Muscle layer of colon (tissue), 2 donors: ENCODE results near the gene PARD3B.

Source experiments
- H3K27ac ChIP-seq: one replicate; pipeline ENCODE4 v1.7.0; 2013; ENCODE audit warnings: low read depth, mild to moderate bottlenecking, low read length, moderate library complexity
- H3K27me3 ChIP-seq, 2 donors: one replicate each; pipeline ENCODE4 v1.7.0; 2013; ENCODE audit warnings: low read length in 2 of 2, mild to moderate bottlenecking in 2 of 2; ENCODE audit not compliant: insufficient read depth in 2 of 2, control insufficient read depth in 1 of 2
- H3K36me3 ChIP-seq: one replicate; pipeline ENCODE4 v1.7.0; 2013; ENCODE audit warnings: mild to moderate bottlenecking, low read length; ENCODE audit not compliant: insufficient read depth
- H3K4me1 ChIP-seq: one replicate; pipeline ENCODE4 v1.7.0; 2013; ENCODE audit warnings: mild to moderate bottlenecking, low read length; ENCODE audit not compliant: insufficient read depth
- H3K4me3 ChIP-seq, 2 donors: one replicate each; pipeline ENCODE4 v1.7.0; 2013; ENCODE audit warnings: low read length in 2 of 2, low read depth in 1 of 2, mild to moderate bottlenecking in 1 of 2, moderate library complexity in 1 of 2
- H3K9ac ChIP-seq: one replicate; pipeline ENCODE4 v1.7.0; 2013; ENCODE audit warnings: low read length
- H3K9me3 ChIP-seq: one replicate; pipeline ENCODE4 v1.7.0; 2013; ENCODE audit warnings: mild to moderate bottlenecking, low read length
- donor health status: abdominal sarcoma.
- donor health status: Adenocarcinoma of cecum.

The PARD3B gene

DNA sequence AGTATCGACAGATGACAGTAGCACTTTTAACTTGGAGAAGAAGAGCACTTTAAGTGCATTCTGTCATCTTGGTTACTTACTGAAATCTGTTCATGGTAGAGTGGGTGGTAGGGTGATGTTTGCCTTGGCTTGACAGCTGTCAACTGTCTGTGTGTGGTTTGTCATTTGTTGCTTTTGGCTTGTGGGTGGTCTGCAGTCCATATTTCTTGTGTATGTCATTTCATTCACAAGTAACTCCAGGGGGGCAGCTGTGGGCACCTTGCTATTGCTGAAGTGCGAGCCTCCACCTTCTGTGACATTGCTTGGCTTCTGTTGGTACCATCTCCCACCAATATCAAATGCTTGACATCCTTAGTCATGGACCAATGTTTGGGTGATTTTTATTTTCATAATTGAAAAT is 825.5 kb downstream of the PARD3B start:
- H3K27ac ChIP-seq, result no peak overlapping the region
- no peaks in the 10 kb centered on the region for H3K27me3 ChIP-seq
- no peak overlapping the region for H3K4me3 ChIP-seq
- H3K9me3 ChIP-seq, result no peaks in the 10 kb centered on the region
- no peak overlapping the region for H3K9ac ChIP-seq
- no peaks in the 10 kb centered on the region for H3K4me1 ChIP-seq
- no peaks in the 10 kb centered on the region for H3K36me3 ChIP-seq

- no peaks in the 10 kb centered on the region for H3K9me3 ChIP-seq
- no peak overlapping the region for H3K27ac ChIP-seq
- H3K4me3 ChIP-seq, result no peak overlapping the region
- H3K4me1 ChIP-seq, result no peaks in the 10 kb centered on the region
- H3K27me3 ChIP-seq, result no peaks in the 10 kb centered on the region
- H3K36me3 ChIP-seq, result no peaks in the 10 kb centered on the region
- H3K9ac ChIP-seq, result no peak overlapping the region
These were observed 826.9 kb downstream of the PARD3B start for GRCh38 chr2:205372141-205372540.

DNA sequence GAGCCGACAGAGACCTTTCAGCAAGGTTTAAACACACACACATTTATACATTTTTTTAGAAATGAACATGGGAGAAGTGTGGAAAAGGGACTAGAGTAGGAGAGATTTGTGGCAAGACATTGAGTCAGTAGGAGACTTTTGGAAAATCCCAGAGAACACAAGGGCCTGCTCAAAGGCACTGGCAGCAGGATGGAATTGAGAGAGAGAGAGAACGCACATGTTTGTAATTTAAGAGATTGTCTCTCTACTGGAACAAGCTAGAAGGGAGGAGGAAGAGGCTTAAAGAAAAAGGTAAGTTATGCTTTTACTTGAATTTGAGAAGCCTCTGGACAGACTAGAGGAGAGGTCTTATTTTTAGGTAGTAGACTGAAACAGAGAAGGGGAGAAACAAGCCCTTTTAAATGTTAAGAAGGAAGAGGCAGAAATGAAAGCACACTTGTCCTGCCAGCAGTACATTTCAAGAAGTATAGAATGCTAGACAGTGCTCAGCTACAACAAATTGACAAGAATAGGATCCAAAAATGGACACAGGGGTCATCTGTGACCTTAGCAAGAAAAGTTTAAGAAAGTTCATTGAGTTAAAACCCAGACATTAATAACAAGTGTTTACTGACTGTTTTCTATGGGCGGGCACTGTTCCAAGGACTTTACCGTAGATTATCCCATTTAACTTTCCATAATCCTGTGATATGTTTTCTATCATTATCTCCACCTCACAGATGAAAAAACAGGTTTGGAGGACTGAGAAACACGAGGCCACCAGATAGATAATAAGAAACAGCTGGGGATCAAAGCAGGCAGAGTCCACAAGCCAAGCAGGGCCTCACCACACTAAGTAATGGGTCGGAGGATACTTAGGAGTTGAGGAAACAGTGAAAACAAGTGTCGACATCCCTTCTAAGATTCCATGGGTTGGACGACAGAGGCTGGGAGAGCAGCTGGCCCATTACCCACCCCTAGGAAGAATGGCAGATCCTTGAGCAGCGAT is 830.5 kb downstream of the PARD3B start:
- no peak overlapping the region for H3K9ac ChIP-seq
- no peak overlapping the region for H3K27ac ChIP-seq
- H3K4me1 ChIP-seq, result no peaks in the 10 kb centered on the region
- H3K36me3 ChIP-seq, result no peaks in the 10 kb centered on the region
- no peaks in the 10 kb centered on the region for H3K27me3 ChIP-seq
- no peak overlapping the region for H3K4me3 ChIP-seq
- no peaks in the 10 kb centered on the region for H3K9me3 ChIP-seq

DNA sequence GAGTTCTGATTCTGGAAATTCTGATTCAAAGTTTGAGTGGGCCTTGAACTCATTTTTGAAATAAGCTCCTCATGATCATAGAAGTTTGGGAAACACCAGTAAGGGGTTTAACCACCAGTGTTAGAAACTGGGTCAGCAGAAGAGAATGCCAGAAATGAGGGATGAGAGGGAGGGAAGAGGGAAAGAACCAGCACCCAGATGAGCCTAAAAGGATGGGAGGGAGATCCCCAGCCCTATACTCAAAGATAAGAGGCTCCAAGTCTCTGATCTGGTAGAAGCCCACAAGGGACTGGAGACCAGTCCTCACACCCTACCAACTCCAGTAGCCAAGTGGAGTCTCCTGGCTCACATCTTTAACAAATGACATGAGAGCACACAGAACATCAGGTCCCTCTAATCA is 832.0 kb downstream of the PARD3B start:
- no peaks in the 10 kb centered on the region for H3K27me3 ChIP-seq
- no peaks in the 10 kb centered on the region for H3K9me3 ChIP-seq
- H3K27ac ChIP-seq, result no peak overlapping the region
- no peak overlapping the region for H3K9ac ChIP-seq
- H3K4me1 ChIP-seq, result no peaks in the 10 kb centered on the region
- H3K36me3 ChIP-seq, result no peaks in the 10 kb centered on the region
- no peak overlapping the region for H3K4me3 ChIP-seq

DNA sequence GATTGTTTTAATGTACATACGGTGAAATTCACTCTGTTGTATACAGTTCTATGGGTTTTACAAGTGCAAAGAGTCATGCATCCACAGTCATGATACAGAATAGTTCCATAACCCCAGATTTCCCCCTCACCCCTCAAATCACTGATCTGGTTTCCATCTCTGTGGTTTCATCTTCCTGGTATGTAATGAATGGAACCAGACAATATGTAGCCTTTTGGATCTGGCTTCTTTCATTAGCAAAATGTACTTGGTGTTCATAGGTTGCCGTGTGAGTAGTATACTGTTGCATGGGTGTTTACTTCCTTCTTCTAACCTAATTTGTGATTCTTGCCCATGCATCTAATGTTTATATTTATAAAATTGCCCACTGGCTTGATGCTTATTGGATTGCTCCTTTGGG is 838.3 kb downstream of the PARD3B start:
- no peak overlapping the region for H3K9ac ChIP-seq
- H3K9me3 ChIP-seq, result no peaks in the 10 kb centered on the region
- H3K27ac ChIP-seq, result no peak overlapping the region
- H3K27me3 ChIP-seq, result no peaks in the 10 kb centered on the region
- no peaks in the 10 kb centered on the region for H3K36me3 ChIP-seq
- H3K4me3 ChIP-seq, result no peak overlapping the region
- no peaks in the 10 kb centered on the region for H3K4me1 ChIP-seq

GRCh38 chr2:205386109-205386508 is 840.8 kb downstream of the PARD3B start:
- Histone ChIP-seq H3K9ac (no peak overlapping the region), H3K4me1 (no peaks in the 10 kb centered on the region), H3K36me3 (no peaks in the 10 kb centered on the region), H3K27ac (no peak overlapping the region), H3K4me3 (no peak overlapping the region), H3K27me3 (no peaks in the 10 kb centered on the region), H3K9me3 (no peaks in the 10 kb centered on the region)

DNA sequence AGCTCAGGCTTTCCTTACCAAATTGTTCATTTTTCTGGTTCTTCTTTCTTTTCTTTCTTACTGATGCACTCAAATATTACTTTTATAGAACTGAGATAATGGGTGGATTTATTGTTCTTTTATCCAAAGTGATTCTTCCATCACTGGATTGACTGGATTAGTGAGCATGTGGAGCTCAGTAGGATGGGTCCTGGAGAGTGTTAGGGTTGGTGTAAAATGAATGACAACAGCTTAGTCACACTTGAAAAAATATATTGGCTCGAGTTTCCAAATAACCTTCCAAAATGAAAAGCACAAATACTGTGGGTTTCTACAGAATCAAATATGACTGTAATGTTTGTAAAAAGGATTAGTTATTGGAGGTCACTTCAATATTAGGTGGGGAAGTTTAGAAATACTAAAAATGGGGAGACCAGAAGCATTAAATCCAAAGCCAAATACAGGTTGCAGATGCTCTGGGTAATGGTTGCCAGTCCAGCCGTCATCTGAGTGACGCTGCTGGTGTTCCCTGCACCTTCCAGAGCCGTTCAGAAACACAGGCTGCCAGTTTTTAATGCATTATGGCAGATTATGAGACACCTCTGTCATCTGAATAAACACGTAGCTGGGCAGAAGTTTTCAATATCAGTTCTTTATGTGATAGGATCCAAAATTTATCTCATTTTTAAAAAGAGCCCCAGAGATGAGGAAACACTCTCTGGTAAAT is 842.2 kb downstream of the PARD3B start:
- Histone ChIP-seq H3K4me3 (no peak overlapping the region), H3K27ac (no peak overlapping the region), H3K9ac (no peak overlapping the region), H3K27me3 (no peaks in the 10 kb centered on the region), H3K4me1 (no peaks in the 10 kb centered on the region), H3K9me3 (no peaks in the 10 kb centered on the region), H3K36me3 (no peaks in the 10 kb centered on the region)

- H3K9me3 ChIP-seq, result no peaks in the 10 kb centered on the region
These were observed 845.6 kb downstream of the PARD3B start for GRCh38 chr2:205390866-205391265.

GRCh38 chr2:205401511-205401910 is 856.2 kb downstream of the PARD3B start:
- Histone ChIP-seq H3K9me3 (no peaks in the 10 kb centered on the region), H3K27me3 (no peaks in the 10 kb centered on the region), H3K27ac (no peak overlapping the region), H3K36me3 (no peaks in the 10 kb centered on the region), H3K4me1 (no peaks in the 10 kb centered on the region), H3K4me3 (no peak overlapping the region), H3K9ac (no peak overlapping the region)

More at GRCh38 chr2:205390866-205391265, 845.6 kb downstream of the PARD3B start:
- Histone ChIP-seq H3K4me1 (no peaks in the 10 kb centered on the region), H3K4me3 (no peak overlapping the region), H3K27ac (no peak overlapping the region), H3K36me3 (no peaks in the 10 kb centered on the region), H3K9ac (no peak overlapping the region), H3K27me3 (no peaks in the 10 kb centered on the region)

DNA sequence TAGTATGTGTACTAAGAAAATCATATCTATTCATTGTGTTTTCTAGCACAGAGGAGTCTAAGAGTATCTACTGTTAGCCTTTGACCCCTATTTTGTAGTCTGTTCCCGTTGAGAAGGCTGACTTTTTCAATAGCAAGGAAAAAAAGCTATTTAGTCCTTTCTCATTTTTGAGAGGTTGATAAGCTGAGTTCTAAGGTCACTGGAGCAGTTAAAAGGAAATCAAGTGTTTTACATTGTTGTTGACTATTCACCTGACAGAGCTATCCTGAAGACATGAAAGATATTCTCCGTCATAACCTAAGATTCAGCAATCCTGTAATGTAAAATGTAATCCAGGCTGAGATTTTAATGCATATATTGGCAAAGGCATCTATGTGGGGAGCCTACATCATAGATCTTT is 856.7 kb downstream of the PARD3B start:
- Histone ChIP-seq H3K4me3 (no peak overlapping the region), H3K27ac (no peak overlapping the region), H3K36me3 (no peaks in the 10 kb centered on the region), H3K9me3 (no peaks in the 10 kb centered on the region), H3K4me1 (no peaks in the 10 kb centered on the region), H3K27me3 (no peaks in the 10 kb centered on the region), H3K9ac (no peak overlapping the region)

GRCh38 chr2:205403244-205403825 is 858.1 kb downstream of the PARD3B start:
- Histone ChIP-seq H3K27me3 (no peaks in the 10 kb centered on the region), H3K27ac (no peak overlapping the region), H3K9ac (no peak overlapping the region), H3K4me3 (no peak overlapping the region), H3K4me1 (peaks cover 9% of the 10 kb centered on the region), H3K36me3 (no peaks in the 10 kb centered on the region), H3K9me3 (no peaks in the 10 kb centered on the region)
